ENCODE results near the gene LAMA2.

LAMA2 gene

DNA sequence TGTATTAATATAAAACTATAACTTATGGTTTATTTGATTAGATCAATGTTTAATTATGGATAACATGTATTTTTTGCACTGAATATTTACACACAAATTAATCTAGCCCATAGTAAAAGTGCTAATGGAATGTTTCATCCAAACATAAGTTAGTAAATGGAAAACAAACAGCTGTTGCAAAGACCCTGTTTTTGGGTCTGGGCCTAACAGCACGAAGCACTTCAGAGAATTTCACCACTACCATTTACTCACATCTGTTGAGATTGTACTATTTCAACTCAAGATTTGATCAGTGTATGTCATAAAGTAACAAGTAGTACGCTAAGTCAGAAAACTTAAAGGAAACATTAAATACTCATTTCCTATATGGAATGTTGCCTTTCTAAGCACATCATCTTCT lies 359.6 kb downstream of the LAMA2 start:
- no peak for TF ChIP-seq CTCF (IDR thresholded peaks at IDR 0.05)
- no peaks in the 10 kb centered on the region for H3K9me3 ChIP-seq

GRCh38 chr6:129243377-129243776 lies 360.4 kb downstream of the LAMA2 start:
- Histone ChIP-seq H3K9me3 (no peaks in the 10 kb centered on the region), H3K27ac (no peak overlapping the region), H3K36me3 (no peaks in the 10 kb centered on the region), H3K27me3 (no peaks in the 10 kb centered on the region), H3K4me1 (ENCODE audit: control insufficient read depth in 1 of 2, insufficient read depth in 1 of 2, low read depth in 1 of 2, low read length in 1 of 2) (no peaks in the 10 kb centered on the region), H3K4me3 (ENCODE audit: low read depth in 1 of 2, low read length in 1 of 2) (no peak overlapping the region)
- no peak for TF ChIP-seq CTCF (IDR thresholded peaks at IDR 0.05)

More for the DNA sequence above, 359.6 kb downstream of the LAMA2 start:
- Histone ChIP-seq H3K4me3 (ENCODE audit: low read depth in 1 of 2, low read length in 1 of 2) (no peak overlapping the region), H3K27me3 (no peaks in the 10 kb centered on the region), H3K4me1 (ENCODE audit: control insufficient read depth in 1 of 2, insufficient read depth in 1 of 2, low read depth in 1 of 2, low read length in 1 of 2) (no peaks in the 10 kb centered on the region), H3K27ac (no peak overlapping the region), H3K36me3 (no peaks in the 10 kb centered on the region)

DNA sequence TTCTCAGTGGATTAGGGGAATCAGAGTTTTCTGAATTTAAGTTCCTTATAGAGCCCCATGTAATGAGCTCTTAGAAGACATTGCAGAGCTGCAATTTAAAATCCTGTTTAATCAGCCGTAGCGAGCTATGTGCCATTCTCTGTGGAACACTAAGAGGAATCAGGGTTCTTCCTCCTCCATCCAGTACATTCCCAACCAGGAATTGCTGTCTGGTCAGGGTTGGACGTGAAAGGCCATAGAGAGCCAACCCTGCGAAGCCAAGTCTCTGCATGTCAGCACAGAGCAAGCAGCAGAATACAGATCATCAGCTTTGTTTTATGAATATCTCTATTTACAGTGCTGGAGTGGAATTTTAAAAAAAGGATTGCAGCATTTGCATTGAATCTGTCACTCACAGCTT lies 366.0 kb downstream of the LAMA2 start:
- TF ChIP-seq CTCF (IDR thresholded peaks at IDR 0.05): no peak
- Histone ChIP-seq H3K27ac (no peak overlapping the region), H3K36me3 (no peaks in the 10 kb centered on the region), H3K4me1 (ENCODE audit: control insufficient read depth in 1 of 2, insufficient read depth in 1 of 2, low read depth in 1 of 2, low read length in 1 of 2) (no peaks in the 10 kb centered on the region), H3K4me3 (ENCODE audit: low read depth in 1 of 2, low read length in 1 of 2) (no peak overlapping the region), H3K9me3 (no peaks in the 10 kb centered on the region), H3K27me3 (no peaks in the 10 kb centered on the region)

DNA sequence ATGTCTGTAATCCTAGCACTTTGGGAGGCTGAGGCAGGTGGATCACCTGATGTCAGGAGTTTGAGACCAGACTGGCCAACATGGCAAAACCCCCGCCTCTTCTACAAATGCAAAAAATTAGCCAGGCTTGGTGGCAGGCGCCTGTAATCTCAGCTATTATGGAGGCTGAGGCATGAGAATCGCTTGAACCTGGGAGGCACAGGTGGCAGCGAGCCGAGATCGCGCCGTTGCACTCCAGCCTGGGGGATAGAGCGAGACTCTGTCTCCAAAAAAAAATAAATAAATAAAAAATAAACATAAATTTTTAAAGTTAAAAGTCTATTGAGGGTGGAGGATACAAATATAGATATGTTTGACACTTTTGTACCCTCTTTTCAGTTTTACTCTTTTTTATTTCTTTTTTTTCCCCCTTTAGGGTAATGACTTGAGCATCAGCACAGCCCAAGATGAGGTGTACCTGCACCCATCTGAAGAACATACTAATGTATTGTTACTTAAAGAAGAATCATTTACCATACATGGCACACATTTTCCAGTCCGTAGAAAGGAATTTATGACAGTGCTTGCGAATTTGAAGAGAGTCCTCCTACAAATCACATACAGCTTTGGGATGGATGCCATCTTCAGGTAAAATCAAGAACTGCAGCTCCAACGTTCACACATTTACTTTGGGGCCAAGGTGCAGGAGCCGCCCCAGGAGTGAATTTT lies 368.9 kb downstream of the LAMA2 start:
- Histone ChIP-seq H3K27me3 (no peaks in the 10 kb centered on the region), H3K4me1 (ENCODE audit: control insufficient read depth in 1 of 2, insufficient read depth in 1 of 2, low read depth in 1 of 2, low read length in 1 of 2) (no peaks in the 10 kb centered on the region), H3K4me3 (ENCODE audit: low read depth in 1 of 2, low read length in 1 of 2) (no peak overlapping the region), H3K36me3 (no peaks in the 10 kb centered on the region), H3K27ac (no peak overlapping the region), H3K9me3 (no peaks in the 10 kb centered on the region)
- no peak for TF ChIP-seq CTCF (IDR thresholded peaks at IDR 0.05)

DNA sequence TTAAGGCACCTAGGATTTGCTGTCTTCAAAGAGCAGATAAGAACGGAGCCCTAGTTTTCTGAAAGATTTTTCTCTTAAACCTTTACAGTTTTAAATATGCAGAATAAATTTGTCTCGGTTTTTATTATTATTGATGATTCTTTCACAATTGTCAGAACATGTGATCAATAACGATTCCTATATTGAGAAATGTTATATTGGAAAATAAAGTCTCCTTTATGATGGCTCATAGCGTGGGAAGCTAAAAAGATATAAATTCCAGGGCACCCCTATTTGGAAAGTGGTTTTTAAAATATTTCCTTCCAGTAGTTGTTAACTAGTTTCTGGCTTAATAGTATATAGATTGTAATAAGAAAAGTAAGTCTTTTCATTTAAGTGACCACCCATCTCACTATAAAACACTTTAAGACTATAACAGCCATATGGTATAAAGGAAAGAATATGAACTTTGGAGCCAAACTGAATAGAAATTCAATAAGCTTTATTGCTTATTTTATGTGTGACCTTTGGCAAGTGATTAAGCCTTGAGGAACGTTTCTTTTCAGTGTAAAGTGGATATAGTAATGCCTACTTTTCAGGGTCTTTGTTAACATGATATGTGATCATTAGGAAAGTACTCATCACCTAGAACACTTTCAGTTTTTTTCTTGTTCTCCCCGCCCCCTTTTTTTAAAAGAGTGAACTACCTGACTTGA lies 369.6 kb downstream of the LAMA2 start:
- H3K4me3 ChIP-seq (ENCODE audit: low read depth in 1 of 2, low read length in 1 of 2): no peak overlapping the region
- H3K36me3 ChIP-seq: no peaks in the 10 kb centered on the region
- H3K4me1 ChIP-seq (ENCODE audit: control insufficient read depth in 1 of 2, insufficient read depth in 1 of 2, low read depth in 1 of 2, low read length in 1 of 2): no peaks in the 10 kb centered on the region
- no peak overlapping the region for H3K27ac ChIP-seq
- no peaks in the 10 kb centered on the region for H3K27me3 ChIP-seq
- no peak for TF ChIP-seq CTCF (IDR thresholded peaks at IDR 0.05)
- no peaks in the 10 kb centered on the region for H3K9me3 ChIP-seq

Measured in neutrophil (primary cell).